ENCODE data around the gene CA5A. TPM values are rescaled to one million over a fixed set of nuclear protein-coding genes. Genes with fewer than 3 reads are reported as not detected.

Gene CA5A
- total and polyA plus RNA-seq, 9 of the 15 experiments (the other 6 are each of a cell fraction or from before 2014, with no cell fraction given), result not detected

DNA sequence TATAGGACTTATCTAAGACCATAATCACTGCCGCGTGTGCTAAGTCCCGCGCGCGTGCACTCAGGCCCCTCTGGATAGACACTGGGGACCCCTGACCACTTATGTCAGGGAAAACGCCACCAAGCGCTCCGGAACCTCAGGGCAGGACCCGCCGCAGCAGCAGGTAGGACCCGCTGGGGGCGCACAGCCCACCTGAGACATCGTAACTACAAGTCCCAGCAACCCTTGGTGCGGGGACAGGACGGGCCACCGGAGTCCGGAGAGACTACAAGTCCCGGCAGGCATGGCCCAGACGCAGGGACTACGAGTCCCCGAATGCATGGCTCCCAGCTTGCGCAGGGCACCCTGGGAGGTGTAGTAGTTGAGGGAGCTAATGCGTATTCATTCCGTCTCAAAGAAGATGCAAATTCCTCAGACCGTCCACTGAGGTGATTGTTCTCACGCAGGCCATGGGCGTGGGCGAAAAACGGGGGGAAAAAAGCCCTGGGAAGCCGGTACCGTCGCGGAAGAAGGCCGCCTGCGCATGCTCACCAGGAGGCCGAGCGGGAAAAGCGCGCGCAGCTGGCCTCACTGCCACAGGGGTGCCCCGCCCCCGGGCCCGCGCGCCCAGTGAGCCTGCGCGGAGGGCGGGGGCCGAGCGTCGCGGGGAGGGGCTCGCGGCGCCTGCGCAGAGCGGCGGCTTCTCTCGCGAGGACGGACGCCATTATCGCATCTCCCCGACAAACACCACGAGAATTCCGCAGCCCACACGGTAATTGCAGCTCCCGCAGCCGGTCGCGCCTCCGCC is 14.6 kb upstream of the CA5A start, which contains the start of gene BANP (continued):
- TF ChIP-seq HOXB6 (CRISPR knock-in tag; IDR thresholded peaks at IDR 0.05; ENCODE audit: borderline replicate concordance) (0 out of 2 replicates have a peak, but pooled peaks have one; percentile 62), KLF13 (tag; IDR thresholded peaks at IDR 0.05; ENCODE audit: borderline replicate concordance, low read depth) (0 out of 2 replicates have a peak, but pooled peaks have one; percentile 59), SMAD2 (IDR thresholded peaks at IDR 0.05; ENCODE audit: low read depth, low read length) (peak; percentile 82; the same call in 1 of the 2 replicates), RNF2 (IDR thresholded peaks at IDR 0.05) (peak; percentile 85), NR4A1 (CRISPR knock-in tag; IDR thresholded peaks at IDR 0.05) (no peak), NR4A1 (tag; IDR thresholded peaks at IDR 0.05) (peak; percentile 89), ARID1B (IDR thresholded peaks at IDR 0.05) (no peak), NCOA1 (IDR thresholded peaks at IDR 0.05; ENCODE audit: low read depth) (peak; percentile 96), POLR2AphosphoS2 (IDR thresholded peaks at IDR 0.05; ENCODE audit: low read length) (no peak), POLR2H (tag; IDR thresholded peaks at IDR 0.05; ENCODE audit: low read depth) (0 out of 2 replicates have a peak, but pooled peaks have one; percentile 31), ATF1 (CRISPR knock-in tag; IDR thresholded peaks at IDR 0.05) (no peak), ATF1 (tag; IDR thresholded peaks at IDR 0.05) (peak; percentile 93), NR2C2 (CRISPR knock-in tag; IDR thresholded peaks at IDR 0.05) (peak; percentile 82), NR2C2 (tag; IDR thresholded peaks at IDR 0.05) (peak; percentile 95), ILF3 (IDR thresholded peaks at IDR 0.05; ENCODE audit: borderline replicate concordance) (no peak), SP1 (CRISPR knock-in tag; IDR thresholded peaks at IDR 0.05) (peak; percentile 90), CC2D1A (IDR thresholded peaks at IDR 0.05) (no peak), ZNF507 (tag; conservative IDR thresholded peaks at IDR 0.05) (no peak), SMAD3 (CRISPR knock-in tag; conservative IDR thresholded peaks at IDR 0.05) (peak; percentile 85), ZNF830 (CRISPR knock-in tag; IDR thresholded peaks at IDR 0.05) (no peak), THRAP3 (IDR thresholded peaks at IDR 0.05; ENCODE audit: borderline replicate concordance) (no peak), OTX1 (CRISPR knock-in tag; IDR thresholded peaks at IDR 0.05) (0 out of 2 replicates have a peak, but pooled peaks have one; percentile 66), CREM (IDR thresholded peaks at IDR 0.05; ENCODE audit: low read depth) (peak; percentile 97), MAFG (tag; conservative IDR thresholded peaks at IDR 0.05) (no peak)
- TF ChIP-seq, protein P1, sequence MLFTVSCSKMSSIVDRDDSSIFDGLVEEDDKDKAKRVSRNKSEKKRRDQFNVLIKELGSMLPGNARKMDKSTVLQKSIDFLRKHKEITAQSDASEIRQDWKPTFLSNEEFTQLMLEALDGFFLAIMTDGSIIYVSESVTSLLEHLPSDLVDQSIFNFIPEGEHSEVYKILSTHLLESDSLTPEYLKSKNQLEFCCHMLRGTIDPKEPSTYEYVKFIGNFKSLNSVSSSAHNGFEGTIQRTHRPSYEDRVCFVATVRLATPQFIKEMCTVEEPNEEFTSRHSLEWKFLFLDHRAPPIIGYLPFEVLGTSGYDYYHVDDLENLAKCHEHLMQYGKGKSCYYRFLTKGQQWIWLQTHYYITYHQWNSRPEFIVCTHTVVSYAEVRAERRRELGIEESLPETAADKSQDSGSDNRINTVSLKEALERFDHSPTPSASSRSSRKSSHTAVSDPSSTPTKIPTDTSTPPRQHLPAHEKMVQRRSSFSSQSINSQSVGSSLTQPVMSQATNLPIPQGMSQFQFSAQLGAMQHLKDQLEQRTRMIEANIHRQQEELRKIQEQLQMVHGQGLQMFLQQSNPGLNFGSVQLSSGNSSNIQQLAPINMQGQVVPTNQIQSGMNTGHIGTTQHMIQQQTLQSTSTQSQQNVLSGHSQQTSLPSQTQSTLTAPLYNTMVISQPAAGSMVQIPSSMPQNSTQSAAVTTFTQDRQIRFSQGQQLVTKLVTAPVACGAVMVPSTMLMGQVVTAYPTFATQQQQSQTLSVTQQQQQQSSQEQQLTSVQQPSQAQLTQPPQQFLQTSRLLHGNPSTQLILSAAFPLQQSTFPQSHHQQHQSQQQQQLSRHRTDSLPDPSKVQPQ (CRISPR knock-in tag; IDR thresholded peaks at IDR 0.05; ENCODE audit: borderline replicate concordance), result no peak
- TF ChIP-seq, protein P2, sequence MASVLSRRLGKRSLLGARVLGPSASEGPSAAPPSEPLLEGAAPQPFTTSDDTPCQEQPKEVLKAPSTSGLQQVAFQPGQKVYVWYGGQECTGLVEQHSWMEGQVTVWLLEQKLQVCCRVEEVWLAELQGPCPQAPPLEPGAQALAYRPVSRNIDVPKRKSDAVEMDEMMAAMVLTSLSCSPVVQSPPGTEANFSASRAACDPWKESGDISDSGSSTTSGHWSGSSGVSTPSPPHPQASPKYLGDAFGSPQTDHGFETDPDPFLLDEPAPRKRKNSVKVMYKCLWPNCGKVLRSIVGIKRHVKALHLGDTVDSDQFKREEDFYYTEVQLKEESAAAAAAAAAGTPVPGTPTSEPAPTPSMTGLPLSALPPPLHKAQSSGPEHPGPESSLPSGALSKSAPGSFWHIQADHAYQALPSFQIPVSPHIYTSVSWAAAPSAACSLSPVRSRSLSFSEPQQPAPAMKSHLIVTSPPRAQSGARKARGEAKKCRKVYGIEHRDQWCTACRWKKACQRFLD (CRISPR knock-in tag; IDR thresholded peaks at IDR 0.05), result peak; percentile 94; the same call in 1 of the 2 replicates

Data from K562 (cell line).